ENCODE results near the gene PPP2R2C.

- no peak for TF ChIP-seq POLR2A (IDR thresholded peaks at IDR 0.05)
- no peak for TF ChIP-seq CTCF (IDR thresholded peaks at IDR 0.05)
Observed at GRCh38 chr4:6380746-6381410, 91.5 kb downstream of the PPP2R2C start.
